Nucleus accumbens (tissue), 56 donors: Measurements from ENCODE around the gene MX2.

Source experiments
- DNase-seq, 56 donors: peaks; one replicate each; lab custom pipeline; 2025; lab: John Stamatoyannopoulos, UW

MX2 gene

GRCh38 chr21:41363370-41364270 is 1.8 kb downstream of the MX2 start:
- DNase-seq = no peak

- DNase-seq = no peak
Observed at GRCh38 chr21:41364308-41364707, 2.5 kb downstream of the MX2 start.

GRCh38 chr21:41365377-41366107 is 3.7 kb downstream of the MX2 start:
- no peak for DNase-seq

GRCh38 chr21:41366522-41367151 is 4.8 kb downstream of the MX2 start:
- no peak for DNase-seq

GRCh38 chr21:41367301-41367944 is 5.6 kb downstream of the MX2 start:
- no peak for DNase-seq

- DNase-seq = no peak
Observed at GRCh38 chr21:41367945-41368734, 6.3 kb downstream of the MX2 start.

- no peak for DNase-seq
Observed at GRCh38 chr21:41368735-41369104, 6.9 kb downstream of the MX2 start.

- peak in 1 of 56 donors; percentile 10 for DNase-seq
Observed at GRCh38 chr21:41369105-41369919, 7.5 kb downstream of the MX2 start.

GRCh38 chr21:41369920-41370839 is 8.4 kb downstream of the MX2 start:
- DNase-seq = peak in 1 of 56 donors; percentile 5

GRCh38 chr21:41370840-41371684 is 9.2 kb downstream of the MX2 start:
- DNase-seq = no peak

- DNase-seq = no peak
Observed at GRCh38 chr21:41371685-41372030, 9.8 kb downstream of the MX2 start.

GRCh38 chr21:41373253-41373652 is 11.4 kb downstream of the MX2 start:
- no peak for DNase-seq

GRCh38 chr21:41373763-41374162 is 11.9 kb downstream of the MX2 start:
- no peak for DNase-seq

GRCh38 chr21:41374177-41374712 is 12.4 kb downstream of the MX2 start:
- no peak for DNase-seq

- DNase-seq = no peak
Observed at GRCh38 chr21:41374867-41375533, 13.2 kb downstream of the MX2 start.

GRCh38 chr21:41375875-41376274 is 14.0 kb downstream of the MX2 start:
- DNase-seq = no peak
